Panc1 (cell line): ENCODE measurements around the gene FGD3. TPM values are rescaled to one million over a fixed set of nuclear protein-coding genes. Genes with fewer than 3 reads are reported as not detected.

ENCODE experiments used
- ATAC-seq: fragments of 200-7000 bp; cut with Tn5 transposase; 2 replicates; pipeline ENCODE4 v1.9.1; 2020; ENCODE audit warnings: mild to moderate bottlenecking, moderate library complexity
- BruUV-seq: library from RNA; stranded (reverse); fragments of 400-500 nt; replicated peaks from 2 replicates; lab custom pipeline; 2021; lab: Mats Ljungman, UMichigan
- CTCF ChIA-PET: fragments of 300-600 bp; sonication (Branson Sonifier 250); formaldehyde crosslinking; loops from one replicate; lab custom pipeline; 2022; ENCODE audit warnings: antibody characterized with exemption; lab: Charles Lee
- POLR2A ChIA-PET: fragments of 300-600 bp; sonication (Branson Sonifier 250); formaldehyde crosslinking; loops from one replicate; lab custom pipeline; 2022; ENCODE audit warnings: antibody characterized with exemption; lab: Charles Lee
- DNase-seq: peaks from one replicate; pipeline ENCODE4 v3.0.0-alpha.2; 2010; ENCODE audit warnings: low read depth, low spot score
- H3K27ac ChIP-seq: 2 replicates; pipeline ENCODE4 v1.5.1; 2011; ENCODE audit warnings: mild to moderate bottlenecking, low read length, inconsistent platforms
- H3K27me3 ChIP-seq: fragments of 200-500 bp; sonication (Bioruptor generic); 2 replicates; pipeline ENCODE4 v1.6.0; 2014; ENCODE audit warnings: low read length, inconsistent platforms; ENCODE audit not compliant: control insufficient read depth, insufficient read depth
- H3K36me3 ChIP-seq: fragments of 200-500 bp; sonication (Bioruptor generic); 2 replicates; pipeline ENCODE4 v1.5.1; 2014; ENCODE audit warnings: inconsistent platforms, mild to moderate bottlenecking, low read length, moderate library complexity; ENCODE audit not compliant: control insufficient read depth, insufficient read depth
- H3K4me1 ChIP-seq: 2 replicates; pipeline ENCODE4 v1.5.1; 2011; ENCODE audit warnings: inconsistent platforms, mild to moderate bottlenecking, low read length, moderate library complexity; ENCODE audit not compliant: control insufficient read depth, insufficient read depth
- H3K4me3 ChIP-seq, 2 experiments: 2 replicates each; pipeline ENCODE4 v1.5.1; 2011 to 2012; ENCODE audit warnings: low read depth in 2 of 2, low read length in 2 of 2, mild to moderate bottlenecking in 2 of 2, inconsistent platforms in 1 of 2, moderate library complexity in 1 of 2
- H3K9me3 ChIP-seq: fragments of 200-500 bp; sonication (Bioruptor generic); 2 replicates; pipeline ENCODE4 v1.5.1; 2014; ENCODE audit warnings: low read depth, mild to moderate bottlenecking, inconsistent platforms, low read length, moderate library complexity; ENCODE audit not compliant: control insufficient read depth, insufficient read depth
- POLR2AphosphoS5 ChIP-seq: IDR thresholded peaks from 2 replicates; pipeline ENCODE4 v1.6.1; 2012; ENCODE audit warnings: mild to moderate bottlenecking, low read depth, low read length, moderate library complexity
- SIN3A ChIP-seq: IDR thresholded peaks from 2 replicates; pipeline ENCODE4 v1.6.1; 2012; ENCODE audit warnings: low read depth, mild to moderate bottlenecking, low read length, moderate library complexity, borderline replicate concordance; ENCODE audit not compliant: insufficient read depth
- TCF7L2 ChIP-seq: IDR thresholded peaks from 2 replicates; pipeline ENCODE4 v1.6.1; 2011; ENCODE audit warnings: mild to moderate bottlenecking, low read depth, low read length, inconsistent platforms
- in situ Hi-C: cut with HindIII; loops from 2 replicates; pipeline ENCODE4 v1.10.0; 2016; ENCODE audit warnings: low sequenced_read_pairs, low pct_unique_long_range_greater_than_20kb
- intact Hi-C: fragments of 100-400 bp; cut with micrococcal nuclease; formaldehyde crosslinking; loops from one replicate; pipeline ENCODE4 v1.10.0; 2022; ENCODE audit not compliant: unreplicated experiment
- total RNA-seq: library from RNA; stranded (reverse); gene quantifications from one replicate; pipeline ENCODE4 v1.2.1, GENCODE V29; 2021; ENCODE audit not compliant: unreplicated experiment
- TF ChIP-seq, protein P1 (sequence below): fragments of 450-650 bp; IDR thresholded peaks from 2 replicates; pipeline ENCODE4 v1.5.1; 2017; ENCODE audit warnings: mild to moderate bottlenecking

Gene FGD3
- total RNA-seq, 1 experiment from 2014 or later: 0.80 TPM

DNA sequence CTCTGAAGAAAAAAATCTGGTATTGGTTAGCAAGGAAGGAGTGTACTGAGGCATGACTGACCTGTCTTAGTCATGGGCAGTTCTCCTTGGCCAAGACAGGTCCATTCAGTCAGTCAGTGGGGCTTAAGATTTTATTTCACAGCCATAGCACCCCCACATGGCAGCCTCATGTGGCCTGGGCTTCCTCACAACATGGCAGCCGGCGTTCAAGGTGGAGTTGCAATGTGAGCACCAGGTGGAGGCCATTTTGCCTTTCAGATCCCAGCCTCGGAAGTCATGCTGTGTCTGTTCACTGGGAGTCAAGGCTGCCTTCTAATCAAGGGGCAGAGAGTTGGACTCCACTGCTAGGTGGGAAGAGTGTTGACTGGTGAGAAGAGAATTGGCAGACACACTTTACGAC lies 138.4 kb downstream of the FGD3 start:
- CTCF ChIA-PET: no interaction called here

More for the DNA sequence above, 138.4 kb downstream of the FGD3 start:
- H3K27me3 ChIP-seq: no peaks in the 10 kb centered on the region
- no peaks in the 10 kb centered on the region for H3K36me3 ChIP-seq
- H3K27ac ChIP-seq: no peak overlapping the region
- no peak for TF ChIP-seq SIN3A
- TF ChIP-seq TCF7L2: no peak
- no peak for TF ChIP-seq POLR2AphosphoS5
- TF ChIP-seq, protein P1, sequence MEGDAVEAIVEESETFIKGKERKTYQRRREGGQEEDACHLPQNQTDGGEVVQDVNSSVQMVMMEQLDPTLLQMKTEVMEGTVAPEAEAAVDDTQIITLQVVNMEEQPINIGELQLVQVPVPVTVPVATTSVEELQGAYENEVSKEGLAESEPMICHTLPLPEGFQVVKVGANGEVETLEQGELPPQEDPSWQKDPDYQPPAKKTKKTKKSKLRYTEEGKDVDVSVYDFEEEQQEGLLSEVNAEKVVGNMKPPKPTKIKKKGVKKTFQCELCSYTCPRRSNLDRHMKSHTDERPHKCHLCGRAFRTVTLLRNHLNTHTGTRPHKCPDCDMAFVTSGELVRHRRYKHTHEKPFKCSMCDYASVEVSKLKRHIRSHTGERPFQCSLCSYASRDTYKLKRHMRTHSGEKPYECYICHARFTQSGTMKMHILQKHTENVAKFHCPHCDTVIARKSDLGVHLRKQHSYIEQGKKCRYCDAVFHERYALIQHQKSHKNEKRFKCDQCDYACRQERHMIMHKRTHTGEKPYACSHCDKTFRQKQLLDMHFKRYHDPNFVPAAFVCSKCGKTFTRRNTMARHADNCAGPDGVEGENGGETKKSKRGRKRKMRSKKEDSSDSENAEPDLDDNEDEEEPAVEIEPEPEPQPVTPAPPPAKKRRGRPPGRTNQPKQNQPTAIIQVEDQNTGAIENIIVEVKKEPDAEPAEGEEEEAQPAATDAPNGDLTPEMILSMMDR: no peak
- in situ Hi-C loops (no loop called here), intact Hi-C loops (no loop called here)
- no peaks in the 10 kb centered on the region for H3K4me1 ChIP-seq
- DNase-seq: no peak
- no peak overlapping the region for H3K4me3 ChIP-seq
- ATAC-seq: no peak
- POLR2A ChIA-PET: no interaction called here
- no peaks in the 10 kb centered on the region for H3K9me3 ChIP-seq
- no TSS peak for BruUV-seq

Other genes starting within 250 kb of the FGD3 start
- gene BICD2, start 182.7 kb upstream of the FGD3 start, total RNA-seq: 17.3 TPM
- 5.4 TPM for gene ZNF484, start 69.5 kb upstream of the FGD3 start, total RNA-seq
- 5.0 TPM for gene SUSD3, start 111.2 kb downstream of the FGD3 start, total RNA-seq
- 63.4 TPM for gene CARD19, start 148.7 kb downstream of the FGD3 start, total RNA-seq
- 26.7 TPM for gene NINJ1, start 186.7 kb downstream of the FGD3 start, total RNA-seq
- gene WNK2, start 236.6 kb downstream of the FGD3 start, total RNA-seq: 13.7 TPM